Frontal cortex (tissue), 4 donors: Measurements from ENCODE around the gene SLC35B3. TPM values are rescaled to one million over a fixed set of nuclear protein-coding genes. Genes with fewer than 3 reads are reported as not detected.
"Not testable (repeated sequence)": the region's sequence is repeated elsewhere in the genome, so short reads cannot be mapped to it uniquely, and the experiment has no call there.

Source experiments
- DNase-seq, 2 donors: peaks; one replicate each; pipeline ENCODE4 v3.0.0; 2012; ENCODE audit warnings: low spot score in 2 of 2
- FAIRE-seq: peaks from 2 replicates; lab custom pipeline; 2012; peaks lifted over from hg19 to GRCh38; lab: Jason Lieb, UNC
- total RNA-seq: library from RNA; depleted of rRNA; stranded (reverse); fragments of >200 nt; gene quantifications from one replicate; pipeline ENCODE4 v1.2.3, GENCODE V29; 2014
- donor health status: control.
- donor health status: control.
- donor health status: control.

The SLC35B3 gene
- total RNA-seq, result 11.4 TPM

DNA sequence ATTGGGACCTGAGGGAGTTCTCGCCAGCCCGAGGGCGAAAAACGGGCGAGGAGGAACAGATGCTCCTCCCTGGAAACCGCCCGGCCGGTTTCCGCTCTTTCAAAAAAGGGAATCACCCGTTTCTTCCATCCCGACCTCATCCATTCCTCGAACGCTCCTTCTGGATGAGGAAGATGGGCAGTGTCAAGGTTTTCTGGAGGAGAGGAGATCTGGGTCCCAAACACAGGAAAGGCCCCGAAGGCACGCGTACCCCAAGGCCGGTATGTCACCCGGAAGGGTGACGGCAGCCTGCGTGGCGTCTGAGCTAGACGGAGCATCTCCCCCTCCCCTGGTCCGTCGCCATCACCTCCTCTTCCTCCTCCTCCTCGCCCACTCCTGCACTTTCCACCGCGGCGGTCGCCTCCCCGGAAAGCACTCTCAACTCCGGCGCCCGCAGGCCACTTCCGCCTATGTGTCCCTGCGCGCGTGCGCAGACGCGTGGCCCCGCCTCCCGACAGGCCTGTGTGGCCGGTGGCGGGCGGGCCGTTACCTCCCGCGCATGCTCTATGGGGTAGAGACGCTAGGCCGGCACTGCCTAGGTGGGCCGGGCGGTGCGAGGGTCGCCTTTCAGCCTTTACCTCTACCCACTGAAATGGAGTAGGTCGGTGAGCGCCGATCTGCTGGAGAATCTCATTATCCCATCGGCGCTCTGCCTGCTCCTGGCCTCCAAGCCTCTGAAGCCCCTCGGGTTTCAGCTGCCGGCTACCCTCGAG is at the start of gene SLC35B3:
SLC35B3 (minus strand) TSS at position 453 of the 752 bp plus-strand sequence.
- no peak for FAIRE-seq
- peak; percentile 76 to 87 for DNase-seq

DNA sequence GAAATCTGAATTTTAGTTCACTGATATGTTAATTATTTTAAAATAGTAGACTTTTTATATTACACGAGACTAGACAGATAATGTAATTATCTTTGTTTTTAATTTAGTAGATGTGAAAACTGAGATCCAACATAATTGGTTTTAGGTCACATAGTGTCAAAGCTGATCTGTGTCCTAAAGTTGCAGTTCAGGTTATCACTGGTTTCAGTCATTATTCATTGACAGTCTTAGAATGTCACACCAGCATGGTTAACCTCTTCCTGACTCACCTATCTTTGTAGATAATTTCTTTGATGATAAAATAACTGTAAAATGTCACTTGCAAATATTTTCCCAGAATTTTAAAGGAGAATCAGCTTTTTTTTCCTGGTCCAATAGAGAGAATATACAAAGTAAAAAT is 48.3 kb upstream of the SLC35B3 start:
- FAIRE-seq, result no peak
- no peak for DNase-seq

DNA sequence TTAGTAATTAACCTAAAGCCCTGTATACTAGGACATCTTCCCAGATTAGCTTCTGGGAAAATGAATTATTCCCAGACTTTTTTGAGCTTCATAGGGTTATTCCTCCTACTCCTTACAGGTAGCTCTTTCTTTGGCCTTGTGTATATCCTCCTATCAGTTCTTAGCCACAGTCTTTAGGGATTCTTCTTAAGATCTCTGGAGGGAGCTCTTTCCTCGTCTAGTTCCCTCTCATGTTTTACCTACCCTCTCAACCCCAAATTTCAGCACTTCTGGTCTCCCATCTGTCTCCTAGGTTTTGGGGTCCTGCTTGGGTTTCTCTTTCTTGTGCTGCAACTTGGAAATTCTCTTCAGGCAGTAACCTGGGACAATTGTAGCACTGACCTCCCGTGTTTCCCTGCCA is 46.4 kb upstream of the SLC35B3 start:
- FAIRE-seq (no peak), DNase-seq (no peak)

DNA sequence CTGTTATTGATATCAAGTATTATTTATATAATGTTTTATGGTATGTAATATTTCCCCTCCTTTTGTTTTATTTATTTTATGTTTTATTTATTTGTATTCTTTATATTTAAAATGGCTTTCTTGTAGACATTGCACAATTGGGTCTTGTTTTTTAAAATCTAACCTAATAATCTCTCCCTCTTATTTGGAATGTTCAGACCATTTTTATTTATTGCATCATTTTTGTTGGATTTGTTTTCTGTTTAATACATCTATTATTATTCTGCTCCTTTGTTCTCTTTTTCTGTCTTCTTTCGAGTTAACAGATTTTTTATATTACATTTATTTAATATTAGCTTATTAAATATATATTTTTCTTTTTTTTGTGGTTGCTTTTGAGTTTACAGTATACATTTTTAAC is 43.1 kb upstream of the SLC35B3 start:
- FAIRE-seq (peak; percentile 53), DNase-seq (no peak)

DNA sequence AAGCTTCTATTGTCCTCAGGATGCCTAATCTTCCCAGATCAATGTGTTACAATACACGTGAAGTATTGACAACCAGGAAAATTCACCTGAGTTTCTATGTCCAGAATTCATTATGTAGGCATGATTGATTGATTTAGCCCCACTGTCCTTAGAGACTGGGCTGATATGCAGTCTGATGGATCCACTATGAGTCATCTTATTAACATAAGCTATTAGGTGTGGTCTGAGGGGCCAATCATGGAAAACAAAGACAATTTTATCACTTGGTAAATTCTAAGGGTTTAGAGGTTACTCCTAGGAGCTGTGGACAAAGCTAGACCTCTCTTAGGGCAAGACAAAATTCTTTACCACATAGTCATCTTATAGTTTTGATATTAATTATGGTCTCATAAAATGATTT is 41.3 kb upstream of the SLC35B3 start:
- FAIRE-seq, result no peak
- no peak for DNase-seq

DNA sequence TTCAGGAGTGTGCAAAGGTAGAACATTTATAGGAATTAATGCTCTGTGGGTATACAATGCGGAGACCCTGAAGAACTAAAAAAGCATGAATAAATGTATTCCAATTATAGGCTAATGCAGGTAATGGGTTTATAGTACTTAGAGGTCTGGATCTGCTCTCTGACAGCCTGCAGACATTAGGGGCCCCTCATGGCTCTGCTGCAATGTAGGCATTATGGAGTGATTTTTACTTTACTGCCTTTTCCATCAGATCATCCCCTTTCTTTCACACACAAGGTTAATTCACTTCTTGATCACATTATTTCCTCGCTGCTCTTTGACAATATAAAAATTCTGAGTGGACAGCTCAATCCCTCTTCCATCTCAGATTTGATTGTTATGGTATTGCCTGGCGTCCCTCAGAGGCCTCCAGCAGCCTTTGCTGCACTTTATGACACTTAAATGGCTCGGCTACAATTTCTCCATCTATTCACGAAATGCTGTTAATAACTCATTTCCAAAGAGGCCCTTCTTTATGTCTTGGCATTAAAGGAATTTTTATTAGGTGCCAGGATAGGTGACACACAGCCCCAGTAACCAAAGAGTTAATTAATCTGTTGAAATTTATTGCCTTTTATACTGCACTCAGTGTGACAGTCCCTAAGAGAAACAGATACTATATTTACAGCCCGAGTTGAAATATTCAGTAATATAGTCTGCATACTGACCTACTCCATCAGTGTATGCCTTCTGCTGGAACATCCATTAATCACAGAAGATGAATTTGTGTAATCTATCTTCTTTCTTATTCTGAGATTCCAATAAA is 33.4 kb upstream of the SLC35B3 start:
- DNase-seq, result no peak
- no peak for FAIRE-seq

DNA sequence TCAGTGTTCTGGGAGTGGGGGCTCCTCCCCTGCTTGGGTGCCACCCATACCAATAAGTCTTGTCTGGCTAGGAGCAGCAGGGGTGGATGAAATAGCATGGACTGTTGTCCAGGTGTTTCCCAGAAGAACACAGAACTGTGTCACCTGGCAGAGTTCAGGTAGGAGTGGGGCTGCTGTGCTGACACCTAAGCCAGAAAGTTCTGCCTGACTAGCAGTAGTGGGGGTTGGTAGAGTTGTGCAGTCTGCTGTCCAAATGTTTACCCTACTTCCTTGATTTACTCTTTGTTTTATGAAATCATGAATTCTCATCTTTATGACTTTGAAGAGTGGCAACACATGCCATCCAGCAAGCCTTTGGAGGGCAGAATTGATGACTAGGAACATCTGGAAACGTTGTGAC is 27.3 kb upstream of the SLC35B3 start:
- DNase-seq, result no peak
- no peak for FAIRE-seq

DNA sequence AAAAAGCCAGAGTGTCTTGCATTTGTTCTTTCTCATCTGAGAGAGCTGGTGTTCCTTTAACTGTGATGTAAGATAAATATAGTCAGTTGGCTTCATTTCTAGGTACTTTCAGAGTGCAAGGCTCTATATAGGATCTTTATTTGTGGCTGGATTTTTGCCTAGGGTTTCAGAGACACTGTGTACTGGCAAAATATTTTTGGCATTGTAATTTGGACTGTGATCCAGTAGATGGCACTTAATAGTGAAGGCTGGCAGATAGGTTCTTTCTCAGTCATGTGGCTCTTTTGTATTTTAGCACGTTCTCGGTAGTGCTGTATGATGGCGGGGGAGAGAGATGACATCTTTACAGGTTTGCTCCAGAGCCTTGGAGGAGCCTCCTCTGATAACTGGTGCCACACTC is 26.8 kb upstream of the SLC35B3 start:
- DNase-seq, result no peak
- FAIRE-seq, result no peak

DNA sequence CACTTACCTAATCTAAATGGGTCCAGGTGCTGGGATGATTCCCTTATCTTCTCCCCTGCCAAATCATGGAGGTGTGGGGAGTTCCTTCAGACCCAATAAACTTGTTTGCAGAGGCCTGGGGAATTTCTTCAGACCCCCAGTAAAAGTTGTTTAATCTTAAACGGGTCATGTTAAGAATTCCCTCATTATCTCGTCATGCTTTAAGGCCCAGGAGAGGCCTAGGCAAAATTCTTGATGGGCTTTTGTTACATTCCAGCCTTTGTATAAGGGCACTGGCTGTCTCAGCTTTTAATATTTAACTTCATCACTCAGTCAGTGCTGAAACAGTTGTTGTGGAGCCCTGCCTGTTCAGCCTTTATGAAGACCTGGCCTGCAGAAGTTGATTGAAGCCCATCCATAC is 11.0 kb upstream of the SLC35B3 start:
- no peak for DNase-seq
- no peak for FAIRE-seq

DNA sequence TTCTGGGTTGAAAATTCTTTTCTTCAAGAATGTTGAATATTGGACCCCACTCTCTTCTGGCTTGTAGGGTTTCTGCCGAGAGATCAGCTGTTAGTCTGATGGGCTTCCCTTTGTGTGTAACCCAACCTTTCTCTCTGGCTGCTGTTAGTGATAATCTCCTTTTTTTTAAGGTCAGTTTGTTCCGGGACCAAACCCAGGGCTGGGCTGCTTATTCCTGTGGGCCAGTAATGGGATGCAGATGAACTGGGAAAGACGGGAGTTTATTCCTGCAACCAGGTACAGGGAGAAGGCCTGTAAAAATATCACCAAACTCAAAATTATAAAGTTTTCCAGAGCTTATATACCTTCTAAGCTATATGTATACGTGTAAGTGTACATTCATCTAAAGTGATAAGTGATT is 10.6 kb upstream of the SLC35B3 start:
- DNase-seq, FAIRE-seq: not testable (repeated sequence)

DNA sequence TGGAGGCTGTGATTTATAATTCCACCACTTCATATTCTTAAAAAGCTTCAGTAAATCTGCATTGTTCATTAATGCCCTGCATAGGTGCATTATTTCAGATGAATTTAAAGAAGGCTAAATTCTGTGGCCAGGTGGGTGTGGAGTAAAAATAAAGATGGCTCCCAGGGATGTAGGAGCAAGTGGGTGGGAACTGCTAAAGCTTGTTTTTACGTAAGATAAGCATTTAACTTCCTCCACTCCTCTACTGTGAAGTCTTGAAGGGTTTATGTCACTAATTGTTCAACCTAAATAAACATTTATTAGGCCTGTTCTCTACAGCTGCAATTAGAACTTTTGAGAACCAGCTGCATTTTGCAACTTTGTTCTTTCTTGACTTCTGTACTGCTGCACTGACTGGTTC is 6.8 kb upstream of the SLC35B3 start:
- FAIRE-seq, result no peak
- no peak for DNase-seq

DNA sequence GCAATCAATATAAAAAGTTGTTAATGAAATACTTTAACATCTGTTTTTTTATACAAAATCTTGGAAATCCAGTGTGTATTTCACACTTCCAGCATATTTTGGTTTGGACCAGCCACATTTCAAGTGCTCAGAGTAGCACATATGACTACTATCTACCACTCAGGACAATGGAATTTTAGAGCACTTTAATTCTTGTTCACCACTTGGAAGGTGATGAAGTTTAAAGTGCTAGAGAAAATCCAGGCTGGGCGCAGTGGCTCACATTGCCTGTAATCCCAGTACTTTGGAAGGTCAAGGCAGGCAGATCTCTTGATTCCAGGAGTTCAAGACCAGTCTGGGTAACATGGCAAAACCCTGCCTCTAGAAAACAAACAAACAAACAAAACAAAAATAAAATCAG is 6.1 kb upstream of the SLC35B3 start:
- FAIRE-seq, result no peak
- no peak for DNase-seq

DNA sequence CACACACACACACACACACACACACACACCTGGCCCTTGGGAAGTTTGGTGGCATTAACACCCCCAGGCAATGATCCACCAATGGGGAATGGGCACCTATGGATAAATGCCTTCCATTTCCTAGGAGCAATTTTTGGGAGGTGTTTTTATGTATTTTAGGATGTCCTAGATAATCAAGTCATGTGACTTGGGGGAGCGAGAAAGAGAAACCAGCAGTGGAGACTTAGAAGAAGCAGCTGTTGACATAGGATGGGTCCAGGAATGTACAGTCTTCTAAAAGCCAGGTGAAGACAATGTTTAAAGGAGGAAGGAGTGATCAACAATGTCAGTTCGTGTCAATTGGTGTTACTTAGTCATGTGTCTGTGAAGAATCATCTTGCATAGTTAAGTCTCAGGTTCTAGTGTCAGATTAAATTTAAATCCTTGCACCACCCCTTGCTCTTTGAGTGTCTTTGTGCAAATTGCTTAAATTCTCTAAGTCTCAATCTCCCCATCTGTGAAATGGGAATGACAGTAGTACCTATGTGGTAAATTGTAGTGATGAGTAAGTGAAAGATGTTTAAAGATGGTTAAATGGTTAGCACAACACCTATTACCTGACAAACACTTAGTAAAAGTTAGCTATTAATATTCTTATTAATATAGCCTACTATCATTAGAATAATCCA is 4.4 kb upstream of the SLC35B3 start:
- no peak for FAIRE-seq
- DNase-seq, result no peak

DNA sequence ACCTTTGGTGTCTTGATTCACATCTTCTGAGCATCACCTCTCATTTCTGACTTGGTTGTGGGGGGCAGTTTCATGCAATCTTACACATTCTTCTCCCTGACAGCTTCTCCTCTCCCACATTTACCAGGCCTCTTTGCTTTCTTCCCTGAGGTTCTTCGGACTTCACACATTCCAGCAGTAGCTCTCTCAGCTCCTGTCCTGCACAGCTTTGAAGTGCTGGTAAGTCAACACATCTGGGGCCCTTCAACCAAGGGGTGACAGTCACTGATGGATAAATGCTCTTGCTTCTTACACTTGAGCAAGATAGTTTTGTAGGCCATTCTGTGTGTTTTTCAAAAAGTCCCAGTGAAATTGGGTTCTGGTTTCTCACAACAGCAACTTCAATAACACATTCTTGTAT is 2.5 kb upstream of the SLC35B3 start:
- no peak for FAIRE-seq
- no peak for DNase-seq

DNA sequence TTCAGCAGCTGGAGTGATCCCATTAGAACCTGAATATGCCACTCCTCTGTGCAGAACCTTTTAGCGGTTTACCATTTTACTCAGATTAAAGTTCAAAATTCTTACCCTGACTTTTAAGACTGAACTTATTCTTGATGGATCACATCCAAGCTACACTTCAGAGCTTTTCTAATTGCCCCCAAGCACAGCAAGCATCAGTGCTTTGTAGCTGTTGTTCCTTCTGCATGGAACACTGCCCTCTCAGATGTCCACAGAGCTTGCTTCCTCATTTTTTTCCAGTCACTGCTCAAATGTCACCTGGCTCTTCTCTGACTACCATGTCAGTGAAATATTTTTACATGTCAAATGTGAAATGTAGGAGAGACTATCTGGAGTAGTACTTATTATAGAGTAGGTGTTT is 1.6 kb upstream of the SLC35B3 start:
- DNase-seq (no peak), FAIRE-seq (no peak)

DNA sequence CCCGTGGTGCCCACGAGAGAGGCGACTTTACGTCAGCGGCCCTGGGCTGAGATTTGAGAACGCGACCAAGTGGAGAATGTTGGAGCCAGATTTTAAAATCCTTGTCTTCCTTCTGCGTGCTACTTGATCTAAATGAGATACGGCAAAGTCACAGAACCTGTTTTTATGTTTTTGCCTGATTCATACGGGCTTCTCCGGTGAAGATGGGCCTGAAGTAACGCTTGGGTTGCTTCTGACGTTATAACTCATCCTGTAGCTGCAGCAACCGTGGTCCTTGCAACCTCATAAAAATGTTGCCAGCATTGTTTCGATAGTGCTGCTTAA is 462 bp upstream of the SLC35B3 start:
- FAIRE-seq (no peak), DNase-seq (no peak)

DNA sequence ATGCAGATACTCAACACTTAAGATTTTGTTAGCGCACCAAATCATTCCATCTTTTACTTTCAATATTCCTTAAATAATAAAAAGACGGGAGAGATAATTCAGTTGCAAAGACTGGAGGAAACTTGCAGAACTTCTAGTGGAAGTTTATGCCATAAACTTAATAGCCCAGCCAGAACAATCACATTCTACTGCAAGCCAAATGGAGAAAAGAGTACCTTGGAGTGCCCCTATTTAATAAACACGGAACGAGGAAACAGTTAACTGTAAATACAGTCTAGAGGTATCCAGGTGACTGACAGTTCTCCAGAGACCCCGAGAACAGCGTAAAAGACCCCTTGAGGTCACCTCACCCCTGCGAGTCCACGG is 635 bp downstream of the SLC35B3 start:
- FAIRE-seq, result no peak

DNA sequence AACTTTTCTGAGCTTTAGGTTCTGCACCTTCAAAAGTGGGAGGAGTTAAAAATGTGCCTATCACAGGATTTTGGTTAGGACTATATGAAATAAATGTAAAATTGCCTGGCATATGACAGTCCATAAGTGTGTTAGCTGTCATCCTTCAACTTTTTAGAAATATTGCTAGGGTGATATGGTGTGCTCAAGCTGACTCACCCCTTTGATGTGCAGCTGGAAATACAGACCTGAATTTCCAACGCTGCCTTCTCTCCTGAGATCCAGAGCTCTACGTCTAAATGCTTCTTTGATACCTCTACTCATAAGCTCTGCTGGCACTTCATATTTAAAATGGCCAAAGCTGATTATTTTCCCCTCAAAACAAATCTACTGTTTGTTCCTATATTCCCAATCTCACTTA is 2.7 kb downstream of the SLC35B3 start:
- DNase-seq (no peak), FAIRE-seq (no peak)

More for the DNA sequence above, 635 bp downstream of the SLC35B3 start:
- DNase-seq, result no peak

DNA sequence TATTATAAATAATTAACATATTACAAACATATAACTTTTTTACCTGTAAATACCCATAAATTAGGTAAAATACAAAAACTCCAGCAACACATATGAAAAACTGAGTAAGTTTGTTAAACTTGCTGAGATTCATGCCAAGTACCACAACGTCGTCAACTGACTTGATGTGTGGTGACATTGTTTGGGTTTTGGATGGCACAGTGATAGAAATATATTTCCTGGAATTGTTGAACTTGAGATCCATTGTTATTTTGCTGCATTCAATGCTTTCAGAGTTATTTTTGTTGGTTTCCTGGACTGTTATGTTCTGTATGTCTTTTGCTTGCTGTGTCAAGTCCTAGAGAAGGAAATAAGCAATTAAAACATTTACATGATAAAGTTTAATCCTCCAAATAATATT is 5.5 kb downstream of the SLC35B3 start:
- no peak for FAIRE-seq
- no peak for DNase-seq

DNA sequence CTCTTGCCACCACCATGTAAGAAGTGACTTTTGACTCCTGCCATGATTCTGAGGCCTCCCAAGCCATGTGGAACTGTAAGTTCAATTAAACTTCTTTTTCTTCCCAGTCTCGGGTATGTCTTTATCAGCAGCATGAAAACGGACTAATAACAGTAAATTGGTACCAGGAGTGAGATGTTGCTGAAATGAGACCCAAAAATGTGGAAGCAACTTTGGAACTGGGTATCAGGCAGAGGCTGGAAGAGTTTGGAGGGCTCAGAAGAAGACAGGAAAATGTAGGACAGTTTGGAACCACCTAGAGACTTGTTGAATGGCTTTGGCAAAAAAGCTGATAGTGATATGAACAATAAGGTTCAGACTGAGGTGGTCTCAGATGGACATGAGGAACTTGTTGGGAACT is 8.8 kb downstream of the SLC35B3 start:
- not testable (repeated sequence) for FAIRE-seq, DNase-seq

DNA sequence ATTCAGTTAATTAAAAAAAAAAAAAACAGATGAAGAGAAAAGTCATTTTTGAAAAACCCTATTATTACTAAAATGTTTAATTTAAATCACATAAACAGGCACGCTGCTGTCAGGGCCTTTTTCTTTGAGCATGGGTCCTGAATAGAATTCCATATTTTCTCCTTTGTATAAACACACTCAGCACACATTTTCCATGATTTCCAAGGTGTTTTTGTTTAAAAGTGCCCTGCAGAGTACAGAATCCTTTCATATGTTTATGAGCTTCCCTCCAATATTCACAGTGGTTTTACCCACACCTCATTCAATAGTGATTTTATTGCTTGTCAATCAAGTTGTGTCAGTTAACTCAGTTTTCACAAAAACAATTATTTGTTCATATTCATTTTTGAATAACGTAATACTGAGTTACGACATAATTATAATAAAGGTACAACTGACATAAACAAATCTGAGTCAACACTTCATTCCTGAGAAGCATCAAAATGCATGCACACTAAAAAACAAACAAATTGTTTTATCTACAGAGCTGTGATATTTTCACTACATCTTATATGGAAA is 15.2 kb downstream of the SLC35B3 start:
- DNase-seq (no peak), FAIRE-seq (no peak)
